GM21619 (cell line): ENCODE results near the gene PIK3CB.
"Not testable (repeated sequence)": the region's sequence is repeated elsewhere in the genome, so short reads cannot be mapped to it uniquely, and the experiment has no call there.

Experiments
- ATAC-seq: cut with Tn5 transposase; IDR thresholded peaks from one replicate; pipeline ENCODE4 v1.9.1; 2021; ENCODE audit not compliant: unreplicated experiment

PIK3CB gene

GRCh38 chr3:138848696-138849095 lies 14.0 kb upstream of the PIK3CB start:
- no peak for ATAC-seq

DNA sequence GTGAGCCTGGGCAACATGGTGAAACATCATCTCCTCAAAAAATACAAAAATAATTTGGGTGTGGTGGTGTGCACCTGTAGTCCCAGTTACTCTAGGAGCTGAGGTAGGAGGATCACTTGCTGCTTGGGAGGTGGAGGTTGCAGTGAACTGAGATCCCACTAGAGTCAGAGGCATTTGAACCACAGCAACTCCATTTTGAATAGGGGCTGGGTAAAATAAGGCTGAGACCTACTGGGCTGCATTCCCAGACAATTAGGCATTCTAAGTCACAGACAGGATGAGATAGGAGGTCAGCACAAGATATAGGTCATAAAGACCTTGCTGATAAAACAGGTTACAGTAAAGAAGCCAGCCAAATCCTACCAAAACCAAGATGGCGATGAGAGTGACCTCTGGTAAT lies 12.1 kb upstream of the PIK3CB start:
- not testable (repeated sequence) for ATAC-seq

- no peak for ATAC-seq
These were observed 11.6 kb upstream of the PIK3CB start for GRCh38 chr3:138846262-138846791.

GRCh38 chr3:138845771-138846173 lies 11.0 kb upstream of the PIK3CB start:
- no peak for ATAC-seq

GRCh38 chr3:138845181-138845601 lies 10.5 kb upstream of the PIK3CB start:
- no peak for ATAC-seq

- ATAC-seq = peak; percentile 75
These were observed 7.9 kb upstream of the PIK3CB start for GRCh38 chr3:138842483-138843188.

- ATAC-seq = not testable (repeated sequence)
These were observed 3.7 kb upstream of the PIK3CB start for GRCh38 chr3:138838385-138838784.

- ATAC-seq = not testable (repeated sequence)
These were observed 1.1 kb upstream of the PIK3CB start for GRCh38 chr3:138835846-138836245.

DNA sequence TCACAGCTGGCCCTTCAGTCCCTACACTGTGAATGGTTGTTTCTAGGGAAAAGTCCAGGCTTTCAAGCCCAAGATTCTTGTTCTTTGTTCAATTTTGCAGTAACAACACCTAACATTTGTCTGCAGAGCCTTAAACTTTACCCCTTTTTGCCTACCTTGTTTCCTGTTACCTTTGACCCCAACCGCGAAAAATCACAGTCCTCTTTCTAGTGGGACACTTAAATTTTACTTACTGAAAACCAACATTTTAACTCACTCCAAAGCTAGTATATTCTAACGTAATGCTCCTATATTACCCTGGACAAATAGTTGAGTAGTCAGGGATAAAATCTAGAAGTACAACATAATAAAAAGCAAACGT lies 649 bp upstream of the PIK3CB start:
- ATAC-seq = no peak

DNA sequence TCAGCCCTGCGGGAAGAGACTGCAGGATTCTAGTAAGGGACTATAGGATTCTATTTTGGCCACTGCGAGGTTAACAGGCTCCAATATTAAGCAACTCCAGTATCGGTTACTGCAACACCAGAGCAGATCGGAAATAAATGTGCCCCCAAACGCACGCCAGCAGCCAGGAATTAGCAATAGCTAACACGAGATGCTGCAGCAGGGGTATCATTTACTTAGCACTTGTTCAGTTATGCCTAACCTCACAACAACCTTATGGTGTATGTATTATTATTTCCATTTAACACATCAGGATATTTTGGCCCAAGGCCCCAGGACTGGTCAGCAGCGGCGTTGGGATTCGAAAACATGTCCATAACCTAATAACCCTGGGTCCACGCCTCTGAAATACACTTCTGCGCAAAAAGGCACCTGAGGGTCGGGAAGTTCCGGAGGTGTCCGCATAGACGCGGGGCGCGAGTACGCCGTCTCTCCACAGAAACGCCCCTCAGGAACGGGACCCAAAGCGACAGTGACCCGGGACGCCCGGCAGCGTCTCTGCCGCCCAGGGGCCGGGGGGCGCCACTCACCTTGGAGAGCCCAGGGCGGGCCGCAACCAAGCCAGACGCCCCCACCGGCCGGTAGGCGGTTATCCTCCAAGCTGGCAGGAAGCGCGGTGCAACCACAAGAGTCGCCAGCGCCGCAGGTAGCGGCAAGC lies 681 bp downstream of the PIK3CB start:
- peak; percentile 53 for ATAC-seq

DNA sequence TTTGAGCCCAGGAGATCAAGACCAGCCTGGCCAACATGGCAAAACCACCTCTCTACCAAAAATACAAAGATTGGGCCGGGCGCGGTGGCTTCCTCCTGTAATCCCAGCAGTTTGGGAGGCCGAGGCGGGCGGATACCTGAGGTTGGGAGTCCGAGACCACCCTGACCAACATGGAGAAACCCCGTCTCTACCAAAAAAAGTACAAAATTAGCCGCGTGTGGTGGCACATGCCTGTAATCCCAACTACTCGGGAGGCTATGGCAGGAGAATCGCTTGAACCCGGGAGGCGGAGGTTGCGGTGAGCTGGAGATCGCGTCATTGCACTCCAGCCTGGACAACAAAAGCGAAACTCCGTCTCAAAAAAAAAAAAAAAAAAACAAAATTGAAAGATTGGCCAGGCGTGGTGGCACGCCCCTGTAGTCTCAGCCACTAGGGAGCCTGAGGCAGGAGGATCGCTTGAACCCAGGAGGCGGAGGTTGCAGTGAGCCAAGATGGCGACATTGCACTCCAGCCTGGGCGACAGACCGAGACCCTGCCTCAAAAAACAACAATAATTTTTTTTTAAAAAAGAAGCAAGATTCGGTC lies 2.2 kb downstream of the PIK3CB start:
- ATAC-seq = not testable (repeated sequence)

DNA sequence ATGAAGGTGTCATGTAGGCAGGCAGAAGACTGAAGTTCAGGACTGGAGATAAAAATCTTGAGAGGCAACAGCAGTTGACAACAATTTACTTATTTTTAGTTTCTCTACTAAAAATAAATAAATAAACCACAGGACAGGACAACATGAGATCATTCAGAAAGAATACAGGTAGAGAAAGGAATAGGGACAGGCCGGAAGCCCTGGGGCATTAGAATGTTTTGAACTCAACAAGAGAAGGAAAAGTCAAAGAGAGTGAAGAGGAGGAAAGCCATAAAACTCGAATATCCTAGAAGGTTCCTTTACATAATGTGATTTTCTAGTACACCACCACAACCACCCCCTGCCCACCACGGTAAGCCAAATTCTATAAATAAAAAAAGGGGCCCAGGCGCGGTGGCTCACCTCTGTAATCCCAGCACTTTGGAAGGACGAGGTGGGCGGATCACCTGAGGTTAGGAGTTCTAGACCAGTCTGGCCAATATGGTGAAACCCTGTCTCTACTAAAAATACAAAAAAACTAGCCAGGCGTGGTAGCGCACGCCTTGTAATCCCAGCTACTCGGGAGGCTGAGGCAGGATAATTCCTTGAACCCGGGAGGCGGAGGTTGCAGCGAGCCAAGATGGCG lies 4.7 kb downstream of the PIK3CB start:
- no peak for ATAC-seq

DNA sequence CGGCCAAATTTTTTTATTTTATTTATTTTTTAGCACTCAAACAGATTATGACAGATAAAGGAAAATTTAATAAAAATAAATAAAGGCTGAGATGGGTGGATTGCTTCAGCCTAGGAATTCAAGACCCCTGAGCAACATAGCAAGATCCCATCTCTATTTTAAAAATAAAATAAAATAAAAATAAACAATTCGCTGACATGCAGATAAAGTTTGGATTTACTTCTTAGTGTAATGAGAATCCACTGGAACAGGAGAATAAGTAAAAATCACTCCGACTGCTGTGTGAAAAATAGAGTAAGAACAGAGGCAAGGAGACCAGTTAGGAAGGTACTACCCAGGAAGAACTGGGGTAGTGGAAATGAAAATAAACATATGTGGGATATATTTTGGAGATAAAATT lies 5.6 kb downstream of the PIK3CB start:
- ATAC-seq = no peak

DNA sequence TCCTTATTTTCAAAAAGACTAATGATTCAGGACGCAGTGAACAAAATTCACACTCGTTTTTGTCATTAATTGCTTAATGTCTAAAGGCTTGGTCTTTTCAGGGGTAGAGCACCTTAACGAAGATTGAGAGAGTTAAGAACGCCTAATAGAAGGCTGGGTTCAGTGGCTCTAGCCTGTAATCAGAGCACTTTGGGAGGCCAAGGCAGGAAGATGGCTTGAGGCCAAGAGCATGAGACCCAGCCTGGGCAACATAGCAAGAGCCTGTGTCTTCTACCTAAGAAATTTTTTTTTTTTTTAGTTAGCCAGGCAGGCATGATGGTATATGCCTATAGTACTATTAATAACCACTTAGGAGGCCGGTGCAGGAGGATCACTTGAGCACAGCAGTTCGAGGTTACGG lies 7.5 kb downstream of the PIK3CB start:
- no peak for ATAC-seq

- ATAC-seq = no peak
These were observed 9.4 kb downstream of the PIK3CB start for GRCh38 chr3:138825336-138825735.

DNA sequence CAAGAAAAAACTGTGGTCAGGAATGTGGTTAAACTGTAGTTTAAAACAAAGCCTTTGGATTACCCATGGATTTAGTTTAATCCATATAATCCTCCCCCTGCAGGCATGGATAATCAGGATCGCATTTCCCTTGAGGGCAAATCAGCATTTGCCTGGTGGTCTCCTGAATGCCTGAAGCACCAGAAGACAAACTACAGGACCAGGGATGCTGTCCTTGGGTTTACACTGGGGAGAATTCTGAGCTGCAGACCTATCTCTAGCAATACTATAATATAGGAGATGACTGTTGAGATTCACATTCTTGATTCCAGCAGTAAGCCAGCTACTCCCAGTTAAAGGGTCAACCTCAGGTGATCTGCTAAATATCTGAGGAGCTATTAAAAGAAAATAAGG lies 10.6 kb downstream of the PIK3CB start:
- ATAC-seq = no peak

DNA sequence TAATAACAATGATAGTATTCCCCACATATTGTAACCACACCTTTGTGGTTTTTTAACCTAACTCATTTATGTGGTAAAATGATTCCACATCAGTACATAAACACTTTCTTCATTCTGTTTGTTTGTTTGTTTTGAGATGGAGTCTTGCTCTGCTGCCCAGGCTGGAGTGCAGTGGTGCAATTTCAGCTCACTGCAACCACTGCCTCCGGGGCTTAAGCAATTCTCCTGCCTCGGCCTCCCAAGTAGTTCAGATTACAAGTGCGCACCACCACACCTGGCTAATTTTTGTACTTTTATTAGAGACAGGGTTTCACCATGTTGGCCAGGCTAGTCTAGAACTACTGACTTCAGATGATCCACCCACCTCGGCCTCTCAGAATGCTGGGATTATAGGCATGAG lies 14.3 kb downstream of the PIK3CB start:
- ATAC-seq = not testable (repeated sequence)

DNA sequence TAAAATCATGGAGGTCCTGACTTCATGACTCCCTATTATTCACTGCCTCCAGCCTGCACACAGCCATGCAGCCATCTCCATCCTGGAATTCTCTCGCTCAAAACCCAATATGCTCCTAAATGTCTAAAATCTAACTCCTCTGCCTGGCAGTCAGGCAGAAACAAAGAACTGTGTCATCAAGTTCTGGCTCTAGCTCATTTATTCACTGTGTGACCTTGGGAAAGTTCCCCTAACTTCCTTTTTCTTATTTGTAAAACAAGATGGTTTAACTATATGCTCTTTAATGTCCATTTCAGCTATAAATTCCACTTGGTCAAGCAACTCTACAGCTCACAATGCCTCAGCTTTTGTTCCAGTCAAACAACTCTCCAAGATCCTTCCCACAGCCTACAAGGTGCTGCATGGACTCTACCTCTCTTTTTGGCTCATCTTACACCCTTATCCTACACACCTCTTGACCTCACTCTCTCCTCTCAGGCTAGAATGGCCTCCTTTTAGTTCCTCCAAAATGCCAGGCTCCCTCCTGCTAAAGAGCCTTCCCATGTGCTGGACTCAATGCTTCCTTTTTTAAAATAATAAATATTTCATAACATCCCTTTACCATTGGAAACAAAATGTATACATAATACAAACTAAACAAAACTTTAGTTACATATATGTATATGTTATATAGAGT lies 16.4 kb downstream of the PIK3CB start:
- no peak for ATAC-seq

- no peak for ATAC-seq
These were observed 17.0 kb downstream of the PIK3CB start for GRCh38 chr3:138817695-138818094.

DNA sequence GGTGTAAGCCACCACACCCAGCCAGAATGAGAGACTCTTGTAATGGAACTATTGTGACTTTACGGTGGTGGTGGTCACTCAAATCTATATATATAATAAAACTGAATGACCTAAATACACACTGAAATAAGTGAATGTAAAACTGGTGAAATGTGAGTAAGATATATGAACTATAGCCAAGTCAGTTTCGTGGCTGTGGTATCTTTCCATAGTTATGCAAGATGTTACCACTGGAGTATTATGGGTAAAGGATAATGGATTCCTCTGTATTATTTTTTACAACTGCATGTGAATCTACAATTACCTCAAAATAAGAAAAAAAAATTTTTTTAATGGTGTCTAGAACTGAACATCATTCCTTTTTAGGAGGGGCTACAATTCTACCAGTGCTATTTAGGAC lies 21.9 kb downstream of the PIK3CB start:
- no peak for ATAC-seq
